ENCODE results near the gene CELF4.

Gene CELF4

DNA sequence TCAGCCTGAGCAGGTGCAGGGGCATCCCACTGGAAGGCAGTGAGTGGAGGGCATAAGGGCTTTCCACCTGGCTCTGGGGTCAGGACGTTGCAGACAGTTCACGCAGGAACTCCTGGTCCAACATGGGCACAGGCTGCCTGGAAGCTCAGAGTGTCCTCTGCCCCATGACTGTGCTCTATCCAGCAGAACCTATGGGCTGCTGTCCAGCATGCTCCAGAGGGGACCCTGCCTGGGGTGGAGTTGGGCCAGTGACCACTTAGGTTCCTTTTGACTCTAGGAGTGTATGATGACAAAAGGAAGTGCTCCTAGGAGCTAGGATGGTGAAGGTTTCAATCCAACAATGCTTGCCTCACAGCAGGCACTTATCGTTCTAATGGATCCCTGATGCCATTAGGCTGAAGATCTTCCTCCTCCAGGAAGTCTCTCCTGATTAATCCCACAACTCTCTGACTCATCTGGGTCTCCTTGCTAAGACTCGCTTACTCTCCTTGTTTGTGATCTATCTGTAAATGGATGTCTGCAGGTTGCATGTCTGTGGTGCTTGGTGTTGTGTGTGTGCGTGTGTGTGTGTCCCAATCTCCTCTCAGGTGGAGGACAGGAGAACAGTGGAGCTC lies 224.0 kb downstream of the CELF4 start:
- FAIRE-seq (no peak), DNase-seq (ENCODE audit: insufficient read length) (no peak)
- TF ChIP-seq POLR2A (IDR thresholded peaks at IDR 0.05; ENCODE audit: low read depth, low read length) = no peak
- no peak for TF ChIP-seq POLR2AphosphoS5 (IDR thresholded peaks at IDR 0.05; ENCODE audit: low read depth, low read length)
- no peak for TF ChIP-seq TAF1 (IDR thresholded peaks at IDR 0.05; ENCODE audit: borderline replicate concordance, low read depth, low read length)

DNA sequence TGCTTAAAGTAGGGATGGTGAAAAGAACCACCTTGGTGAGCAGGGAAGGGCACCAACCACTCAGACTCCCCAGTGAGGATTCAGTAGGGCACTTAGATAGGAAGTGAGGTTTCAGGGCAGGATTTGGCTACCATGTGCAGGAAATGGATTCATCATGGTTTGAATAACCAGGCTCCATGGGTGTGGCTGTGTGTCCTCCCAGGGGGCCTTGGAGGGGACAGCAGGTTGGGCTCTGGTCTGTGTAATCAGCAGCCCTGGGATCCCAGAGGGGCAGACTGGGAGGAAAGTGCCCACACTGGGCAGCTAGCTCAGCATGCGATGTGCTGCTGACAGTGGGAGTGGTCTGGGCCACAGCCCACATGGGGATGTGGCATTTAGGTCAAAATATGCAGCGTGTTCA lies 224.6 kb downstream of the CELF4 start:
- no peak for TF ChIP-seq TAF1 (IDR thresholded peaks at IDR 0.05; ENCODE audit: borderline replicate concordance, low read depth, low read length)
- no peak for FAIRE-seq
- no peak for DNase-seq (ENCODE audit: insufficient read length)

DNA sequence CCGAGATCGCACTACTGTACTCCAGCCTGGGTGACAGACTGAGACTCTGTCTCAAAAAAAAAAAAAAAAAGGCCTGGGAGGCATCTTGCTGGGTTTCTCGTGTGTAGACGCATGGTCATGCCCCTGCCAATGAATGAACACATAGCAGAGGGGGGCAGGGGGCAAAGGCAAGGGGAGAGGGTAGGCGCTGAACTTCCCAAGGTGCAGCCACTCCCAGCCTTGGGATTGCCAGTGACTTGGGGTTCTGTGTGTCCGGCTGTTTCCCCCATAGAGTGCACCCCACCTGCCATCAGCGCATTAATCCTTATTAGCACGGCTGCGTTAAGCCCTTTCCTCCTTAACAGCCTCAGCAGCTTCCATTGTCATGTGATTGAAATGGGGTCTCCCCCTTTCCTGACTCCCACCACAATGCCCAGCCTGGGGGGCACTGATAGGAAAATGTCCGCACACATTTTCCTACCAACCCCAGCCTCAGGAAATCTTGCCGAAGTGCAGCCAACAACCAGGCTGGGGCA lies 225.8 kb downstream of the CELF4 start:
- TF ChIP-seq POLR2AphosphoS5 (IDR thresholded peaks at IDR 0.05; ENCODE audit: low read depth, low read length) (no peak), TAF1 (IDR thresholded peaks at IDR 0.05; ENCODE audit: borderline replicate concordance, low read depth, low read length) (no peak), POLR2A (IDR thresholded peaks at IDR 0.05; ENCODE audit: low read depth, low read length) (no peak)
- DNase-seq (ENCODE audit: insufficient read length) (no peak), FAIRE-seq (no peak)

DNA sequence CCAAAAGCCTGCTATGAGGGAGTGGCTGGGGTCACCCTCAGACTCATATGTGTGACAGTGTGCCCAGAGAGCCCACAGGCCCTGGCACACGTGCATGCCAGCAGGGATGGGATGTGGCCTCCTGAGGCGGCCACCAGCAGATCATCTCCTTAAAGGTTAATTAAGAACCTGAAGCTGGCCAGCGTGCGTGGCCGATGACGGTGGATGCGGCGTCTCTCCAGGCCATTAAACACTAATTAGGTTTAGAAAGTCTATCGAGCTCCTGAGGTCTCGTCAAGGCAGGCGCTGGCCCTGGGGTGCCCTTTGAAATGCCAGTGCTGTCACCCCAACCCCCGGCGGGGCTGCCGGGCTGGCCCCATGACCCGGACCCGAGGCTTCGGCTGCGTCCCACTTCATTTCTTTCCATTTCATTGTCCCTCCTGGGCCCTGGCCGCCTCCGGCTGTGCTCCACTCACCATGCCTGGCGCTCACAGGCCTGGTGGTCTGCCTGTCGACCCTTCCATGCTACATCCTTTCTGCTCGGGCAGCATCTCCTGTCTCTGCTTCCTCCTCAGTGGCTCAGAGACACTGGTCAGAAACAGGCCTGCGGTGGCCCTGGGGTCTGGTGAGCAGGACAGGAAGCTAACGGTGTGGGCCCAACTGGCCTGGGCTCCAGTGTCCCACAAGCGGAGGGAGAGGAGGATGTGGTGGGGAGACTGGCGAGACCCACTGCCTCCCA lies 228.9 kb downstream of the CELF4 start:
- no peak for FAIRE-seq
- DNase-seq (ENCODE audit: insufficient read length) = no peak
- no peak for TF ChIP-seq POLR2AphosphoS5 (IDR thresholded peaks at IDR 0.05; ENCODE audit: low read depth, low read length)
- no peak for TF ChIP-seq TAF1 (IDR thresholded peaks at IDR 0.05; ENCODE audit: borderline replicate concordance, low read depth, low read length)
- no peak for TF ChIP-seq POLR2A (IDR thresholded peaks at IDR 0.05; ENCODE audit: low read depth, low read length)

DNA sequence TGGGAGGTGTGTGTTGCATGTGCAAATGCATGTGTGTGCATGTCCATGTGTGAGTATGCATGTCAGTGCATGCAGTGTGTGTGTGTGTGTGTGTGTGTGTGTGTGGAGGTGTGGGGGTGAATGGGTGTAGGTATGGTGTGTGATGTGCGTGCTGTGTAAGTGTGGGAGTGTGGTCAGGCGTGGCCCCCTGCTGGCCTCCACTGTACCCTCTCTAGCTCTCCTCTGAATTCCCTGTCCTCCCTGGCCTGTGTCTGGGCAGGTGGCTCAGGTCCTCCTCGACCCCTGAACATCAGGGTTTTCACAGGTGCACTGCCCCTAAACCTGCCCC lies 230.2 kb downstream of the CELF4 start:
- TF ChIP-seq POLR2A (IDR thresholded peaks at IDR 0.05; ENCODE audit: low read depth, low read length) (no peak), POLR2AphosphoS5 (IDR thresholded peaks at IDR 0.05; ENCODE audit: low read depth, low read length) (no peak), TAF1 (IDR thresholded peaks at IDR 0.05; ENCODE audit: borderline replicate concordance, low read depth, low read length) (no peak)
- no peak for DNase-seq (ENCODE audit: insufficient read length)
- FAIRE-seq = no peak

DNA sequence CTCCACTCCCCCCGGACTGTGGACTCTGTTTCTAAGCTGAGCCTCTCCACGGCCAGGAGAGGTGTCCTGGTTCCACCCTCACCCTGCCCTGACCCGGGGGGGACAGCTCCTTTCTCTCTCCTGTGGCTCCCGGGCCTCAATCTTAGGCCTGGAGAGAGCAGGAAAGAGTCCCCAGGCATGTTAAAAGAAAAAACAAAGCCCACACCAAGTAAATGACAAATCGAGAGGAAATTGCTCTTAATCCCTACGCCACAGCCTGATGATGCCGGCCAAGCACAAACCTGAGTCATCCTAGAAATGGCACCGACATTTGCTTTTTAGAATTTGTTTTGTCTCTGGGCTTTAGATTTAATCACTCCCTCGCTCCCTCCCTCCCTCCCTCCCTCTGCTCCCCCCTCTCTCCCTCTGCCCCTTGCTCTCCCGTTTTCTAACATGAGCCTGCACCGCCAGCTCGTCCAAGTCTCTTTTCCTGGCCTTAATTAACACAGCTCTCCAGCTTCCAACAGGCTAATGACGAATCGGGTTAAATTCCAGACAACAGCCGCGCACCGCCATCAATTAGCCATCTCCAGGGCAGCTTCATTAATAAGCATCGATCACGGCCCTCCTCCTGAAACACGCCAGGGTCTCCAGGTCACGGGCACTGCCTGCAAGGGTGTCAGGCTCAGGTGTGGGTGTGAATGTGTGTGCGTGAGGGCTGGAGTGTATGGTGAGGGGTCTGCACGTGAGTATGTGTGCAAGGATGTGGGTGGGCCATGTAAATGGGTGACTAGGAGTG lies 230.8 kb downstream of the CELF4 start:
- FAIRE-seq = no peak
- DNase-seq (ENCODE audit: insufficient read length) = no peak
- no peak for TF ChIP-seq TAF1 (IDR thresholded peaks at IDR 0.05; ENCODE audit: borderline replicate concordance, low read depth, low read length)
- no peak for TF ChIP-seq POLR2A (IDR thresholded peaks at IDR 0.05; ENCODE audit: low read depth, low read length)
- TF ChIP-seq POLR2AphosphoS5 (IDR thresholded peaks at IDR 0.05; ENCODE audit: low read depth, low read length) = no peak

DNA sequence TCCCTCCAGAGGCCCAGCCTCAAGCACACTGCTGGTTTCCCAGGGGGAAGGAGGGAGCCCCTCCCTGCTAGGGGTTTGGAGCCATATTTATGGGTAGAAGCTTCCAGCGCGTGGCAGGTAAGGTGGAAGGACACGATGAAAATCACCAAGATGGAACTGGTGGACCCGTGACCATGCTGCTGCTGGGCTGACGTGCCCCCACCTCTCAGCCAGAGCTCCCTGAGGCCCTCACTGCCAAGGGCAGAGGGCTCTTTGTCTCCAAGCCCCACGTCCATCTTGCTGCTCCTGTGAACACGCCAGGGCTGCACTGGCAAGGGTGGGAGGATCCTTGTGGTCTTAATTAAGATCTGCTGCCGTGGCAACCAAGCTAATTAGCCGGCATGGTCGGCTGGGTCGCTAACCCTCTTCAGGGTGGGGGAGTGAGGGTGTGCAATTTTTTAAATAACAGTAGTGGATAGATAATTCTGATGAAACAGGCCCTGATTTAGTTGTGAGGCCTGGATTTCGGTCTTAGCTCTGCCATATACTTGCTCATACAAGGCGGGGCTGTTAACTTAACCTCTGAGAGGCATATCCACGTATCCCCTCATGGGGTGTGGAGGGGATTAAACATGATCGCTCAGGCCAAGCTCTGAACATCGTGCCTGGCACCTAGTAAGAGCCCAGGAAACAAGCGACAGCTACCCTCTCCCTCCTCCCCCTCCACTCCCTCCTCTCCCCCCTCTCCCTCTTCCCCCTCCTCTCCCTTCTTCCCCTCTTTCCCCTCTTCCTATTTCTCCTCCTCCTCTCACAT lies 232.8 kb downstream of the CELF4 start:
- no peak for TF ChIP-seq POLR2AphosphoS5 (IDR thresholded peaks at IDR 0.05; ENCODE audit: low read depth, low read length)
- TF ChIP-seq TAF1 (IDR thresholded peaks at IDR 0.05; ENCODE audit: borderline replicate concordance, low read depth, low read length) = no peak
- TF ChIP-seq POLR2A (IDR thresholded peaks at IDR 0.05; ENCODE audit: low read depth, low read length) = no peak
- FAIRE-seq (no peak), DNase-seq (ENCODE audit: insufficient read length) (no peak)

DNA sequence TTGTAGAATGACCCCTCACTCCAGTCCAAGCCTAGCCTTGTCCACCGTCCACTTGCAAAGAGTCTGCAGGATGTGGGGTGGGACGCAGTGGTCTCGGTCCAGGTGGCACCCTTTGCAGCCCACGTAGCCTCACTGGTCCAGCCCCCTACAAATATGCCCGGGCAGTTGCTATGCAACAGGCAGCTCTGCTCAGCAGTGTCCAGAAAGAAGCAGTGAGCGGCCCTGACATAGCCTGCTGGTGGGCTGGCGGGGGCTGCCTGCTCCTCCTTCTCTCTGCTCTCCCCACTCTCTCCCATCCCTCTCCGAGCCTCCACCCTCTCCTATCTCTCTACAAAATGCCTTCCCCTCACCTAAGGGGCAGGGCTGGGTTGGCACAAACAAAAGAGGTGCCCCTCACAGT lies 233.4 kb downstream of the CELF4 start:
- FAIRE-seq = no peak
- DNase-seq (ENCODE audit: insufficient read length) = no peak
- TF ChIP-seq TAF1 (IDR thresholded peaks at IDR 0.05; ENCODE audit: borderline replicate concordance, low read depth, low read length) = no peak
- no peak for TF ChIP-seq POLR2A (IDR thresholded peaks at IDR 0.05; ENCODE audit: low read depth, low read length)
- TF ChIP-seq POLR2AphosphoS5 (IDR thresholded peaks at IDR 0.05; ENCODE audit: low read depth, low read length) = no peak

DNA sequence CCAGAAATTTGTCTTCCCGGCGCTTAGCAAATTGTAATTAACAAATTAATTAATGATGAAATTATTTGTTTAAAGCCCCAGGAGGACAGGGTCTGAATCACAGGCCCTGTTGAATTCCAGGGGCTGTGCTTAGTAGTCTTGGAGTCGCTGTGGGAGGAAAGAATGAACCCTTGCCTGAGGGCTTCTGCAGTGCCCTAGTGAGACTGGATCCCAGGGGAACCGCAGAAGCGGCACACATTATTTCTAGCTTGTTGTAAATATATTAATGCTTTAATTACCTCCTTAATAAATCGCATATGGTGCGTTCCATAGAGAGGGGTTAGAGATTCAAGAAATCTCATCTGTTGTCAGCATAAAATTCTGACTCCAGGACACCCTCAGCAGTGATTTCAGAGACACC lies 235.4 kb downstream of the CELF4 start:
- DNase-seq (ENCODE audit: insufficient read length) = no peak
- TF ChIP-seq POLR2AphosphoS5 (IDR thresholded peaks at IDR 0.05; ENCODE audit: low read depth, low read length) (no peak), TAF1 (IDR thresholded peaks at IDR 0.05; ENCODE audit: borderline replicate concordance, low read depth, low read length) (no peak), POLR2A (IDR thresholded peaks at IDR 0.05; ENCODE audit: low read depth, low read length) (no peak)
- no peak for FAIRE-seq

DNA sequence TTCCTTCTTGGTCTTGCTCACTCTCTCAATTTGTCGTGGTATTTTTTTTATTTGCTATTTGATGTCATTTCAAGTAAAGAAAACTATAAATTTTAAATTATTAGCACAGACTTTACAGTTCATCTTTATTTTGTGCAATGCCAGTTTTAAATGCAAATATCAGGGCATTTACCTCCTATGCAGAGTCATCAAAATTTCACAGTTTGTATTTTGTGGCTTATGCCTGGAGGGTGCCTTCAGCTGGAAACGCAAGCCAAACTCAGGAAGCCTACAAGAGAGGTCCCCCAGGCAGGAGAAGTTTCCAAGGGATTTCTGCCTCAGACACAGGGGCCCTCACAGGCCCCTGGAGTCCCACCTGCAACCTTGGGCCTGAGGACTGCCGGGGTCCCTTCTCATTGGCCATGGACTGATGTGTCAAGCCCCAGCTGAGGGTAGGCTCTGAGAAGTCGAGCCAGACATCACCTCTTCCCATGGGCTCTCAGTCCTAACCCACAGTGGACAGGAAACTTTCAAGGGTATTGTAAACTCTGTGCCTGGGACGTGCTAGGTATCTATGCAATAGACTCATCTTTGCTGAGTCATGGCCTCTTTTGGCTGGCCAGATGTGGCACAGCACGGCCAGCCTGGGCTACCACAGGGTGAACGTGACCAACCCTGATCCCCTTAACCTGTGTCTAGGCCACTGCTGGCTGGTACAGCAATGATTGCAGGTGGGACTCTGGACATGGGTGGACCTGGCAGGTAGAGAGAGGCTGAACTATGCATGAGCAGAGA lies 236.5 kb downstream of the CELF4 start:
- FAIRE-seq = no peak
- DNase-seq (ENCODE audit: insufficient read length) = no peak
- TF ChIP-seq TAF1 (IDR thresholded peaks at IDR 0.05; ENCODE audit: borderline replicate concordance, low read depth, low read length) (no peak), POLR2A (IDR thresholded peaks at IDR 0.05; ENCODE audit: low read depth, low read length) (no peak), POLR2AphosphoS5 (IDR thresholded peaks at IDR 0.05; ENCODE audit: low read depth, low read length) (no peak)

Data from GM12892 (cell line).